ENCODE measurements around the gene PLEKHM1. TPM values are rescaled to one million over a fixed set of nuclear protein-coding genes. Genes with fewer than 3 reads are reported as not detected.
"Not testable (repeated sequence)": the region's sequence is repeated elsewhere in the genome, so short reads cannot be mapped to it uniquely, and the experiment has no call there.

The PLEKHM1 gene
- total and polyA plus RNA-seq, 2 of the 13 experiments (the other 11 are each of a cell fraction or from before 2014, with no cell fraction given) = 7.6 to 13.5 TPM

- H4K20me1 ChIP-seq (ENCODE audit: insufficient read depth, low read length); H3K4me2 ChIP-seq (ENCODE audit: low read depth, low read length); CTCF ChIA-PET (ENCODE audit: low intra/inter-chr PET ratio, low total read pairs); H3K4me1 ChIP-seq (ENCODE audit: insufficient read depth, low read length); H3K4me3 ChIP-seq (replicated peaks in 1 of 3; ENCODE audit: insufficient read depth in 1 of 3, low read depth in 2 of 3, low read length in 3 of 3); FAIRE-seq; H3K79me2 ChIP-seq (ENCODE audit: insufficient read depth, low read length); H3K36me3 ChIP-seq (replicated peaks in 1 of 2; ENCODE audit: control insufficient read depth in 1 of 2, insufficient read depth in 2 of 2, low read length in 2 of 2); intact Hi-C loops (cut with micrococcal nuclease; ENCODE audit: unreplicated experiment); DNase-seq (ENCODE audit: low spot score); H3K27ac ChIP-seq (ENCODE audit: extremely low read length, insufficient read depth, low read length); in situ Hi-C loops (cut with HindIII; ENCODE audit: extremely low pct_ligation_motif_present, low pct_unique_long_range_greater_than_20kb); H2AFZ ChIP-seq (ENCODE audit: low read length); POLR2A ChIA-PET; BruUV-seq (replicated peaks); H3K27me3 ChIP-seq (ENCODE audit: control insufficient read depth in 1 of 2, insufficient read depth in 2 of 2, low read length in 2 of 2); H3K9me3 ChIP-seq (ENCODE audit: low read length); H3K9ac ChIP-seq (ENCODE audit: insufficient read depth, low read depth, low read length); ATAC-seq: not testable (repeated sequence)
- 88% methylated on average over 14 of the region's 14 CpGs for WGBS (ENCODE audit: low lambda C conversion rate)
Observed at GRCh38 chr17:45447650-45448049, 42.9 kb downstream of the PLEKHM1 start.

GRCh38 chr17:45446872-45447625, 43.5 kb downstream of the PLEKHM1 start:
- ATAC-seq; CTCF ChIA-PET (ENCODE audit: low intra/inter-chr PET ratio, low total read pairs); H3K4me1 ChIP-seq (ENCODE audit: insufficient read depth, low read length); H4K20me1 ChIP-seq (ENCODE audit: insufficient read depth, low read length); H2AFZ ChIP-seq (ENCODE audit: low read length); in situ Hi-C loops (cut with HindIII; ENCODE audit: extremely low pct_ligation_motif_present, low pct_unique_long_range_greater_than_20kb); intact Hi-C loops (cut with micrococcal nuclease; ENCODE audit: unreplicated experiment); POLR2A ChIA-PET; H3K27me3 ChIP-seq (ENCODE audit: control insufficient read depth in 1 of 2, insufficient read depth in 2 of 2, low read length in 2 of 2); H3K9ac ChIP-seq (ENCODE audit: insufficient read depth, low read depth, low read length); H3K79me2 ChIP-seq (ENCODE audit: insufficient read depth, low read length); FAIRE-seq; BruUV-seq (replicated peaks); H3K27ac ChIP-seq (ENCODE audit: extremely low read length, insufficient read depth, low read length); H3K4me3 ChIP-seq (replicated peaks in 1 of 3; ENCODE audit: insufficient read depth in 1 of 3, low read depth in 2 of 3, low read length in 3 of 3); H3K9me3 ChIP-seq (ENCODE audit: low read length); DNase-seq (ENCODE audit: low spot score); H3K36me3 ChIP-seq (replicated peaks in 1 of 2; ENCODE audit: control insufficient read depth in 1 of 2, insufficient read depth in 2 of 2, low read length in 2 of 2); H3K4me2 ChIP-seq (ENCODE audit: low read depth, low read length): not testable (repeated sequence)
- 98% methylated on average over 8 of the region's 8 CpGs for WGBS (ENCODE audit: low lambda C conversion rate)

- H4K20me1 ChIP-seq (ENCODE audit: insufficient read depth, low read length); H3K36me3 ChIP-seq (replicated peaks in 1 of 2; ENCODE audit: control insufficient read depth in 1 of 2, insufficient read depth in 2 of 2, low read length in 2 of 2); BruUV-seq (replicated peaks); H3K4me3 ChIP-seq (replicated peaks in 1 of 3; ENCODE audit: insufficient read depth in 1 of 3, low read depth in 2 of 3, low read length in 3 of 3); in situ Hi-C loops (cut with HindIII; ENCODE audit: extremely low pct_ligation_motif_present, low pct_unique_long_range_greater_than_20kb); CTCF ChIA-PET (ENCODE audit: low intra/inter-chr PET ratio, low total read pairs); H3K4me2 ChIP-seq (ENCODE audit: low read depth, low read length); FAIRE-seq; H3K4me1 ChIP-seq (ENCODE audit: insufficient read depth, low read length); DNase-seq (ENCODE audit: low spot score); H3K79me2 ChIP-seq (ENCODE audit: insufficient read depth, low read length); H3K27ac ChIP-seq (ENCODE audit: extremely low read length, insufficient read depth, low read length); H3K9ac ChIP-seq (ENCODE audit: insufficient read depth, low read depth, low read length); H2AFZ ChIP-seq (ENCODE audit: low read length); H3K9me3 ChIP-seq (ENCODE audit: low read length); ATAC-seq; intact Hi-C loops (cut with micrococcal nuclease; ENCODE audit: unreplicated experiment); H3K27me3 ChIP-seq (ENCODE audit: control insufficient read depth in 1 of 2, insufficient read depth in 2 of 2, low read length in 2 of 2); POLR2A ChIA-PET: not testable (repeated sequence)
- WGBS (ENCODE audit: low lambda C conversion rate) = 95% methylated on average over 16 of the region's 16 CpGs
Observed at GRCh38 chr17:45445901-45446743, 44.4 kb downstream of the PLEKHM1 start.
